GM18907 (cell line): ENCODE results near the gene EIF2B4.
"Not testable (repeated sequence)": the region's sequence is repeated elsewhere in the genome, so short reads cannot be mapped to it uniquely, and the experiment has no call there.

ENCODE experiments used
- ATAC-seq: cut with Tn5 transposase; IDR thresholded peaks from one replicate; pipeline ENCODE4 v1.9.1; 2021; ENCODE audit warnings: mild to moderate bottlenecking, moderate library complexity; ENCODE audit not compliant: unreplicated experiment

Gene EIF2B4

DNA sequence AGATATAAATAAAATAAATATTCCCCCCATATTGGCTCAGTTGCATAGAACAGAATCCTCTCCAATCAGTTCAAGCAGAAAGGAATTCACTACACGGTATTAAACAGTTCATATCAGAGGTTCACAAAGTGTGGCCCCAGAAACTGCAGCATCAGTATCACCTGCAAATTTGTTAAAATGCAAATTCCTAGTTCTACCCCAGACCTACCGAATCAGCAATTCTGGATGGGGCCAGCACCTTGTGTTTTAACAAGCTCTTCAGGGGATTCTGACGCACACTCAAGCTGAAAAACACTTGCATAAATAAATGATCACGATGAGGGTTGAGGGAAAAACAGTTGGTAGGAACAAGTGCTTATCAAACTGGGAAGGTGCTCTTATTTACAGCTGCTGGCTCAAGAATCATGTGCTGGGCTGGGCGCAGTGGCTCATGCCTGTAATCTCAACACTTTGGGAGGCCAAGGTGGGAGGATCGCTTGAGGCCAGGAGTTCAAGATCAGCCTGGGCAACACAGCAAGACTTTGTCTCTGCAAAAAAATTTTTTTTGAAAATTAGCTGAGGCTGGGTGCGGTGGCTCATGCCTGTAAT lies 19.9 kb downstream of the EIF2B4 start:
- ATAC-seq, result no peak

GRCh38 chr2:27347641-27348040 lies 22.5 kb downstream of the EIF2B4 start:
- no peak for ATAC-seq

GRCh38 chr2:27336173-27336572 lies 34.0 kb downstream of the EIF2B4 start:
- ATAC-seq, result no peak

GRCh38 chr2:27335311-27335710 lies 34.8 kb downstream of the EIF2B4 start:
- no peak for ATAC-seq

DNA sequence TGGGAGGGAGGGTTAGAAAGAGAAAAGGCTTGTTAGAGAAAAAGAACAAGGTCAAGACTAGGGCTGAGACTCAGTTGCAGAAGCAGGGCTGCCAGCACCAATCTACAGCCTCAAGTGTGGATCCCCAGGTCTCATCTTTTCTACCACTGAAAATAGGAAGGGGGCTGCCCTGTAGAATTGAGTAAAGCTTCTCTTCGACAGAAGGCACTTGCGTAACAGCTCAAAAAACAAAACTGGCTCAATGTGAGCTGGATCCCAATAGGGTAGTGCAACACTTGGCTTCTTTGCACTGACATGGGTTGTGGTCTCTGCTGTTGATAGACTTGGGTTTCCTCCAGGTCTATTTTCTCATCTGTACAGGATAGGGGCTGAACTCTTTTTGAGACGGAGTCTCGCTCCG lies 45.4 kb downstream of the EIF2B4 start:
- no peak for ATAC-seq

DNA sequence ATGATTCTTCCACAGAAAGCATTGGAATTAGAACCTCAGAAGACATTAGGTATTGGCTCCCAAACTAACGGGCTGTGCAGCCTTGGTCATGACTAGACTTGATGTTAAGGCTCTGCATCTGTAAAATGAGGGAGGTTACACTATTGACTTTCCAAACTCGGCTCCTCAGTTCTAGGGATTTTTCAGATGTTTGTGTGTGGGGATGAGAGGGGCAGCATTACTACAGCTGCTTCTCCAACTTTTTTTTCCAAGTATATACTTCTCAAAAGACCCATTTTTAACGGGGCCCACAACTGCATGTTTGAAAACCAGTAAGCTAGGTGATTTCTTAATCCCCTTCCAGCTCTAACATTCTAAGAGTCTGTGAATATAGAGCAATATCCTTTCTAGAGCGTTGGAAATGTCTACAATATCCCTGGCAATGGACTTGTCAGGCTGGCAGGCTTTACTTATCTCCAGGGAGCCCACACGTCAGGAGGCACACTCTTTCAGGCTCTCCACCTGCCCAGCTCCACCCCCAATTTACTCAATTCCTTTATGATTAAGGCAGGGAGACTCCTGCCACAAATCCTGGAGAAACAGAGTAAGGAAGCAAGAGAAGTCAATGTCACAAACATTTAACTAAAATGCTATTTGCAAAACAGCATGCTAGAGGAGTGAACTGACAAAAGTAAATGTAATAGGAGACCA lies 46.4 kb downstream of the EIF2B4 start:
- no peak for ATAC-seq

- peak; percentile 92 for ATAC-seq
These were observed 47.2 kb downstream of the EIF2B4 start, which contains the start of gene MPV17 for GRCh38 chr2:27322766-27323595. Gene MPV17 (minus strand): TSS chr2:27323097. CDS start chr2:27322517, 580 bp downstream.

DNA sequence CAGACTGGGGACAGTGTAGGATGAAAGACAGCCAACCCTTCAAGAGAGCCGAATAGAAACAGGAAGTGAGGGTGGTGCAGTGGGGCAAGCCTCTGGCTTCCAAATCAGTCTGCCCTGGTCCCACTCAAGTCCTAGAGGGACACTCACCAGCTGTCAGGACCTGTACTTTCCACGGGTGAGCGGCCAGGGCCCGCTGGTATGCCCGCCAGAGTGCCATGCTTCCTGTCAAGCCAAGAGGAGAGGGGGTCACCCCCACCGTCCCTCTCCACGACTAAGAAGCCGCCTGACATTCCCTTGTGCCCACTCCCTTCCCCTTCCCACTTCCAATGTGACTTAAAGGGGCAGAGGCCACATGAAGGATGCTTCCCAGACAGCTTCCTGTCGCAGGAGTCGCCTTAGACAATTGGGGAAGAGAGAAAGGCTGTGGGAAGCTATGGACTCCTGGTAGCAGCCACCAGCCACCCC lies 47.8 kb downstream of the EIF2B4 start:
- ATAC-seq, result peak; percentile 16

DNA sequence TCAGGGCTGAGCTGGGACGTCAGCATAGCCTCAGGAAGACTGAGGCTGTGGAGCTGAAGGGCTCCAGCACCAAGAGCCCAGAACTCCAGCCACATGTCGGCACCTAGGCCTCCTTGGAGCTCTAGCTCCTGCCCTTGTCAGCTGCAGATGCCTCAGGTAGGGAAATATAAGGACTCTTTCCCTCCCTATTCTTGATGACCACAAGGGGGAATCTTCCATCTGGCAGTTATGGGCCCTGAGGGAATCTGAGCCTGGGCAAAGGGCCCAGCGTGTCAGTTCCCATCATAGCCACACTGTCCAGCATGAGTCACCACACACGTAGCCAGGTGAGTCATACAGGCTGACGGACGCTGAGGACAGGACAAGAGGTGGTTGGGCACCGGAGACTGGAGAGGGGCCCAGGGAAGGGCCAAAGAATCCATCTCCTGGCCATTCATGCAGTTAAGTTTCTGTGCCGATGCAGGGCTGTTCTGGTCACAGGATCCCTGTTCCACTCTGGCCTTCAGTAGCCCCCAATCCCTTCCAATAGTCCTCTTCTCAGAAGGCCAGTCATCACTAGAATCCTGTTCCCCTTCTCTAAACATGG lies 49.1 kb downstream of the EIF2B4 start:
- ATAC-seq, result no peak

- ATAC-seq, result not testable (repeated sequence)
These were observed 50.3 kb downstream of the EIF2B4 start for GRCh38 chr2:27319839-27320238.

DNA sequence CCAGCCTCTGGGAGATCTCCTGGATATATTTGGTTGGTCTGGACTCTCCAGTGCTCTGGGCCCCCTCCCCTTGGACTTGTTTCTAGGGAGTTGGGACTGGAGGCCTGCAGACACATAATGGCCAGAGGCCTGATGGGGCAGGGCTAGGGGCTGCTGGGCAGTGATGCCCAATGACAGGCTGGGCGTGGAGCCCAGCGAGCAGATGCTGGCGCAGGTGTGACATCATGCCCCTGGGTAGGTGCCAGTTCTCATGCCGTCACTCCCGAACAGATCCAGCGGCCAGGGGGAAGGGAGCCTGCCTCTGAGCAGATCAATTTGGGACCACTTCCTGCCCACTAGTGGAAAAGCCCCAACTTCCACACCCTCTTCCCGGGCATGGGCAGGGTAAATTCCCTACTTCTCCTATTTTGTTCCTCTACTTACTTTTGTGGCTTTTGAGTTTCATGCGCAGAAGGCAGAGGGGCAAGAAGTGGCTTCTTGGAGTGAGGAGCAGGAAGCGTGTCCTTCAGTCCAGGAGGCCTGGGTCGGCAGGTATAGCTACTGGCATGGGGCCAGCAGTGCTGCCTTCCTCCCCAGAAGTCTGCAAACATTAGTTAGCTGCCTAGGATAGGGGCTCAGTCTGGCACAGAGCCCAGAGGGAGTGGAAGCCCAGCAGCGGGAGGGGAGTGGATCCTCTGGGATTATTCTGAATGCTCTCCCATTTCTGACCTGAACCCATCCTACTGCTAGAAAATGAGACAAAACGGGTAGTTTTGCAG lies 53.3 kb downstream of the EIF2B4 start:
- no peak for ATAC-seq

GRCh38 chr2:27315122-27315521 lies 55.0 kb downstream of the EIF2B4 start:
- no peak for ATAC-seq

GRCh38 chr2:27314709-27315108 lies 55.4 kb downstream of the EIF2B4 start:
- ATAC-seq, result no peak
